ENCODE measurements around the gene UNC119.

UNC119 gene

GRCh38 chr17:28545141-28545503 lies 7.3 kb downstream of the UNC119 start:
- CTCF ChIA-PET, result interaction anchor here (1.0 kb wide), 1 partner anchor 10 kb away, joined by 4 read pairs; no protein-coding TSS in a partner anchor
- no peak overlapping the region for H3K27ac Mint-ChIP-seq
- no peak for DNase-seq
- H3K4me3 Mint-ChIP-seq, result no peak overlapping the region
- H3K36me3 Mint-ChIP-seq, result peaks cover 5% of the 10 kb centered on the region
- peaks cover 27% of the 10 kb centered on the region for H3K4me1 Mint-ChIP-seq
- H3K9me3 Mint-ChIP-seq, result no peaks in the 10 kb centered on the region
- no peaks in the 10 kb centered on the region for H3K27me3 Mint-ChIP-seq

- Mint-ChIP-seq H3K9me3 (no peaks in the 10 kb centered on the region), H3K27ac (no peak overlapping the region), H3K4me1 (peaks cover 22% of the 10 kb centered on the region), H3K36me3 (peaks cover 5% of the 10 kb centered on the region), H3K4me3 (no peak overlapping the region), H3K27me3 (no peaks in the 10 kb centered on the region)
- CTCF ChIA-PET, result interaction anchor here (1.0 kb wide), 1 partner anchor 9 kb away, joined by 4 read pairs; no protein-coding TSS in a partner anchor
- DNase-seq, result no peak
These were observed 7.9 kb downstream of the UNC119 start for GRCh38 chr17:28544402-28545140.

GRCh38 chr17:28541439-28541838 lies 11.0 kb downstream of the UNC119 start:
- no peak for DNase-seq
- no peaks in the 10 kb centered on the region for H3K9me3 Mint-ChIP-seq
- CTCF ChIA-PET, result interaction anchor here (0.9 to 2.0 kb wide), 6 partner anchors 8 to 58 kb away, joined by 3 to 5 read pairs (median 4); no protein-coding TSS in a partner anchor
- H3K27me3 Mint-ChIP-seq, result no peaks in the 10 kb centered on the region
- peaks cover 2% of the 10 kb centered on the region for H3K36me3 Mint-ChIP-seq
- H3K4me3 Mint-ChIP-seq, result no peak overlapping the region
- H3K27ac Mint-ChIP-seq, result no peak overlapping the region
- H3K4me1 Mint-ChIP-seq, result no peaks in the 10 kb centered on the region

GRCh38 chr17:28540231-28540630 lies 12.2 kb downstream of the UNC119 start:
- CTCF ChIA-PET, result interaction anchor here (0.6 to 2.0 kb wide), 12 partner anchors 9 to 411 kb away, joined by 3 to 5 read pairs (median 3); no protein-coding TSS in a partner anchor
- Mint-ChIP-seq H3K36me3 (no peaks in the 10 kb centered on the region), H3K4me3 (no peak overlapping the region), H3K27me3 (peaks cover 3% of the 10 kb centered on the region), H3K9me3 (no peaks in the 10 kb centered on the region), H3K27ac (no peak overlapping the region), H3K4me1 (no peaks in the 10 kb centered on the region)
- no peak for DNase-seq

- Mint-ChIP-seq H3K36me3 (no peaks in the 10 kb centered on the region), H3K27me3 (peaks cover 3% of the 10 kb centered on the region), H3K9me3 (no peaks in the 10 kb centered on the region), H3K27ac (no peak overlapping the region), H3K4me3 (no peak overlapping the region), H3K4me1 (no peaks in the 10 kb centered on the region)
- no peak for DNase-seq
- CTCF ChIA-PET, result interaction anchor here (0.8 to 1.1 kb wide), 2 partner anchors 122 to 270 kb away, joined by 3 to 5 read pairs; no protein-coding TSS in a partner anchor
These were observed 14.0 kb downstream of the UNC119 start for GRCh38 chr17:28538296-28538895.

GRCh38 chr17:28537219-28537610 lies 15.2 kb downstream of the UNC119 start:
- Mint-ChIP-seq H3K36me3 (no peaks in the 10 kb centered on the region), H3K9me3 (no peaks in the 10 kb centered on the region), H3K4me3 (no peak overlapping the region), H3K4me1 (no peaks in the 10 kb centered on the region), H3K27ac (no peak overlapping the region), H3K27me3 (peaks cover 3% of the 10 kb centered on the region)
- no peak for DNase-seq
- CTCF ChIA-PET, result interaction anchor here (1.1 to 3.1 kb wide), 3 partner anchors 10 to 271 kb away, joined by 3 to 12 read pairs (median 3); no protein-coding TSS in a partner anchor

GRCh38 chr17:28536532-28537218 lies 15.7 kb downstream of the UNC119 start:
- H3K27me3 Mint-ChIP-seq, result peaks cover 6% of the 10 kb centered on the region
- no peaks in the 10 kb centered on the region for H3K36me3 Mint-ChIP-seq
- H3K4me1 Mint-ChIP-seq, result no peaks in the 10 kb centered on the region
- CTCF ChIA-PET, result interaction anchor here (1.2 to 3.1 kb wide), 2 partner anchors 11 to 42 kb away, joined by 3 to 12 read pairs; no protein-coding TSS in a partner anchor
- no peak overlapping the region for H3K4me3 Mint-ChIP-seq
- H3K27ac Mint-ChIP-seq, result no peak overlapping the region
- H3K9me3 Mint-ChIP-seq, result no peaks in the 10 kb centered on the region
- DNase-seq, result no peak

GRCh38 chr17:28534740-28535375 lies 17.6 kb downstream of the UNC119 start:
- Mint-ChIP-seq H3K27me3 (peaks cover 15% of the 10 kb centered on the region), H3K36me3 (no peaks in the 10 kb centered on the region), H3K27ac (no peak overlapping the region), H3K4me1 (no peaks in the 10 kb centered on the region), H3K9me3 (no peaks in the 10 kb centered on the region), H3K4me3 (no peak overlapping the region)
- CTCF ChIA-PET, result interaction anchor here (1.2 to 3.1 kb wide), 2 partner anchors 10 to 13 kb away, joined by 4 to 12 read pairs; no protein-coding TSS in a partner anchor
- no peak for DNase-seq

GRCh38 chr17:28533091-28533807 lies 19.2 kb downstream of the UNC119 start:
- no peak for DNase-seq
- CTCF ChIA-PET, result no interaction called here

GRCh38 chr17:28532050-28532960 lies 20.1 kb downstream of the UNC119 start:
- no peak overlapping the region for H3K4me3 Mint-ChIP-seq
- H3K36me3 Mint-ChIP-seq, result no peaks in the 10 kb centered on the region
- DNase-seq, result no peak
- peaks cover 21% of the 10 kb centered on the region for H3K27me3 Mint-ChIP-seq
- H3K9me3 Mint-ChIP-seq, result no peaks in the 10 kb centered on the region
- CTCF ChIA-PET, result interaction anchor here (1.5 kb wide), 1 partner anchor 8 kb away, joined by 5 read pairs; no protein-coding TSS in a partner anchor
- H3K27ac Mint-ChIP-seq, result no peak overlapping the region
- H3K4me1 Mint-ChIP-seq, result no peaks in the 10 kb centered on the region

More at GRCh38 chr17:28533091-28533807, 19.2 kb downstream of the UNC119 start:
- Mint-ChIP-seq H3K4me3 (no peak overlapping the region), H3K4me1 (no peaks in the 10 kb centered on the region), H3K36me3 (no peaks in the 10 kb centered on the region), H3K27ac (no peak overlapping the region), H3K9me3 (no peaks in the 10 kb centered on the region), H3K27me3 (peaks cover 21% of the 10 kb centered on the region)

- peaks cover 21% of the 10 kb centered on the region for H3K27me3 Mint-ChIP-seq
- H3K4me3 Mint-ChIP-seq, result no peak overlapping the region
- H3K4me1 Mint-ChIP-seq, result no peaks in the 10 kb centered on the region
- DNase-seq, result no peak
- H3K9me3 Mint-ChIP-seq, result no peaks in the 10 kb centered on the region
- no peaks in the 10 kb centered on the region for H3K36me3 Mint-ChIP-seq
- CTCF ChIA-PET, result interaction anchor here (1.5 kb wide), 1 partner anchor 9 kb away, joined by 5 read pairs; no protein-coding TSS in a partner anchor
- no peak overlapping the region for H3K27ac Mint-ChIP-seq
These were observed 21.5 kb downstream of the UNC119 start for GRCh38 chr17:28530926-28531325.

- no peak overlapping the region for H3K4me3 Mint-ChIP-seq
- H3K27ac Mint-ChIP-seq, result no peak overlapping the region
- CTCF ChIA-PET, result no interaction called here
- no peaks in the 10 kb centered on the region for H3K36me3 Mint-ChIP-seq
- H3K4me1 Mint-ChIP-seq, result no peaks in the 10 kb centered on the region
- no peaks in the 10 kb centered on the region for H3K9me3 Mint-ChIP-seq
- DNase-seq, result no peak
- H3K27me3 Mint-ChIP-seq, result peaks cover 18% of the 10 kb centered on the region
These were observed 22.2 kb downstream of the UNC119 start for GRCh38 chr17:28530250-28530649.

- peaks cover 18% of the 10 kb centered on the region for H3K27me3 Mint-ChIP-seq
- no peaks in the 10 kb centered on the region for H3K36me3 Mint-ChIP-seq
- H3K9me3 Mint-ChIP-seq, result no peaks in the 10 kb centered on the region
- no peak for DNase-seq
- CTCF ChIA-PET, result no interaction called here
- no peaks in the 10 kb centered on the region for H3K4me1 Mint-ChIP-seq
- no peak overlapping the region for H3K4me3 Mint-ChIP-seq
- H3K27ac Mint-ChIP-seq, result no peak overlapping the region
These were observed 23.4 kb downstream of the UNC119 start for GRCh38 chr17:28529013-28529400.

Data from activated naive CD4-positive, alpha-beta T cell treated with anti-CD3 and anti-CD28 coated beads, Interleukin-2, amount 10 ng/mL, durations not matched to agents 7 days and 5 days (primary cell).